ENCODE measurements around the gene LAPTM4A. TPM values are rescaled to one million over a fixed set of nuclear protein-coding genes. Genes with fewer than 3 reads are reported as not detected.

Gene LAPTM4A
- polyA plus RNA-seq, 1 donor (not counting 4 experiments of a cell fraction or from before 2014, with no cell fraction given) = 509 TPM

GRCh38 chr2:20077411-20077940 is 26.0 kb upstream of the LAPTM4A start:
- dilution Hi-C loops (cut with MboI; ENCODE audit: extremely low pct_ligation_motif_present, low sequenced_read_pairs) = no loop called here
- H2AFZ ChIP-seq (ENCODE audit: control insufficient read depth, low read length) = no peak overlapping the region
- H3K4me1 ChIP-seq (ENCODE audit: control insufficient read depth, extremely low read depth, insufficient read depth, low read length) = peaks cover 19% of the 10 kb centered on the region
- no peak for FAIRE-seq
- H3K9me1 ChIP-seq (ENCODE audit: control insufficient read depth, extremely low read depth, insufficient read depth, low read length) = no peaks in the 10 kb centered on the region
- H3K4me2 ChIP-seq (ENCODE audit: control insufficient read depth, extremely low read depth, insufficient read depth, low read depth, low read length) = no peak overlapping the region
- DNase-seq (ENCODE audit: low read depth, low spot score) = no peak
- H3K9me3 ChIP-seq (ENCODE audit: control insufficient read depth, low read depth, low read length) = no peaks in the 10 kb centered on the region
- H3K36me3 ChIP-seq (ENCODE audit: control insufficient read depth in 2 of 2, extremely low read depth in 1 of 2, insufficient read depth in 2 of 2, low read length in 2 of 2) = no peaks in the 10 kb centered on the region
- no peaks in the 10 kb centered on the region for H3K79me2 ChIP-seq (ENCODE audit: control insufficient read depth, insufficient read depth, low read length)
- no peak overlapping the region for H3K9ac ChIP-seq (ENCODE audit: control insufficient read depth, extremely low read depth, insufficient read depth, low read length)
- H3K27me3 ChIP-seq (ENCODE audit: control insufficient read depth, extremely low read depth, insufficient read depth, low read length) = no peaks in the 10 kb centered on the region
- H3K27ac ChIP-seq (ENCODE audit: control insufficient read depth, insufficient read depth, low read length) = no peak overlapping the region
- H3K4me3 ChIP-seq (ENCODE audit: control insufficient read depth in 2 of 3, extremely low read depth in 1 of 3, insufficient read depth in 2 of 3, low read depth in 1 of 3, low read length in 3 of 3) = no peak overlapping the region
- no peak for TF ChIP-seq CTCF (optimal IDR thresholded peaks at IDR 0.05 in 1 of 3, IDR thresholded peaks at IDR 0.05 in 1 of 3, conservative IDR thresholded peaks at IDR 0.05 in 1 of 3; ENCODE audit: extremely low read depth in 1 of 3, insufficient read depth in 2 of 3, low read length in 3 of 3)
- TF ChIP-seq EZH2 (IDR thresholded peaks at IDR 0.05; ENCODE audit: low read length) = no peak
- H4K20me1 ChIP-seq (ENCODE audit: control insufficient read depth, extremely low read depth, insufficient read depth, low read length) = no peaks in the 10 kb centered on the region

GRCh38 chr2:20076757-20077156 is 25.3 kb upstream of the LAPTM4A start:
- H3K4me1 ChIP-seq (ENCODE audit: control insufficient read depth, extremely low read depth, insufficient read depth, low read length) = peaks cover 19% of the 10 kb centered on the region
- H3K27me3 ChIP-seq (ENCODE audit: control insufficient read depth, extremely low read depth, insufficient read depth, low read length) = no peaks in the 10 kb centered on the region
- no peak overlapping the region for H2AFZ ChIP-seq (ENCODE audit: control insufficient read depth, low read length)
- DNase-seq (ENCODE audit: low read depth, low spot score) (no peak), FAIRE-seq (no peak)
- H3K9ac ChIP-seq (ENCODE audit: control insufficient read depth, extremely low read depth, insufficient read depth, low read length) = no peak overlapping the region
- H3K27ac ChIP-seq (ENCODE audit: control insufficient read depth, insufficient read depth, low read length) = no peak overlapping the region
- dilution Hi-C loops (cut with MboI; ENCODE audit: extremely low pct_ligation_motif_present, low sequenced_read_pairs) = no loop called here
- no peaks in the 10 kb centered on the region for H3K79me2 ChIP-seq (ENCODE audit: control insufficient read depth, insufficient read depth, low read length)
- H3K36me3 ChIP-seq (ENCODE audit: control insufficient read depth in 2 of 2, extremely low read depth in 1 of 2, insufficient read depth in 2 of 2, low read length in 2 of 2) = no peaks in the 10 kb centered on the region
- no peak overlapping the region for H3K4me2 ChIP-seq (ENCODE audit: control insufficient read depth, extremely low read depth, insufficient read depth, low read depth, low read length)
- no peak for TF ChIP-seq CTCF (optimal IDR thresholded peaks at IDR 0.05 in 1 of 3, IDR thresholded peaks at IDR 0.05 in 1 of 3, conservative IDR thresholded peaks at IDR 0.05 in 1 of 3; ENCODE audit: extremely low read depth in 1 of 3, insufficient read depth in 2 of 3, low read length in 3 of 3)
- TF ChIP-seq EZH2 (IDR thresholded peaks at IDR 0.05; ENCODE audit: low read length) = no peak
- H3K9me1 ChIP-seq (ENCODE audit: control insufficient read depth, extremely low read depth, insufficient read depth, low read length) = no peaks in the 10 kb centered on the region
- no peaks in the 10 kb centered on the region for H3K9me3 ChIP-seq (ENCODE audit: control insufficient read depth, low read depth, low read length)
- no peak overlapping the region for H3K4me3 ChIP-seq (ENCODE audit: control insufficient read depth in 2 of 3, extremely low read depth in 1 of 3, insufficient read depth in 2 of 3, low read depth in 1 of 3, low read length in 3 of 3)
- no peaks in the 10 kb centered on the region for H4K20me1 ChIP-seq (ENCODE audit: control insufficient read depth, extremely low read depth, insufficient read depth, low read length)

Data from keratinocyte (primary cell).